ENCODE data around the gene GFOD2. TPM values are rescaled to one million over a fixed set of nuclear protein-coding genes. Genes with fewer than 3 reads are reported as not detected.

Gene GFOD2
- polyA plus RNA-seq, 3 donors, result 3.7 to 9.4 (median 3.8) TPM

GRCh38 chr16:67679935-67680897 lies 38.9 kb downstream of the GFOD2 start:
- H3K4me1 Mint-ChIP-seq, result peaks cover 10% of the 10 kb centered on the region
- Histone ChIP-seq H3K4me3 (replicated peaks in 1 of 3; ENCODE audit: low read depth in 2 of 3, low read length in 3 of 3) (no peak overlapping the region), H3K4me2 (replicated peaks; ENCODE audit: extremely low read depth, low read length, poor library complexity, severe bottlenecking) (no peak overlapping the region), H3K27me3 (ENCODE audit: control insufficient read depth in 2 of 2, insufficient read depth in 2 of 2, low read length in 2 of 2) (no peaks in the 10 kb centered on the region), H3K9ac (ENCODE audit: insufficient read depth, low read length, poor library complexity, severe bottlenecking) (no peak overlapping the region), H3K4me1 (ENCODE audit: control insufficient read depth in 1 of 2, insufficient read depth in 2 of 2, low read length in 2 of 2) (peaks cover 0 to 6% of the 10 kb centered on the region in 2 donors), H3K36me3 (replicated peaks in 1 of 2; ENCODE audit: control insufficient read depth in 1 of 2, insufficient read depth in 2 of 2, low read length in 2 of 2) (peaks cover 10 to 30% of the 10 kb centered on the region in 2 donors), H3K79me2 (ENCODE audit: insufficient read depth, low read length) (no peaks in the 10 kb centered on the region), H3K9me3 (replicated peaks in 1 of 2; ENCODE audit: control insufficient read depth in 1 of 2, insufficient read depth in 1 of 2, low read length in 2 of 2) (no peaks in the 10 kb centered on the region), H2AFZ (ENCODE audit: insufficient read depth, low read depth, low read length, poor library complexity, severe bottlenecking) (no peak overlapping the region), H3K27ac (ENCODE audit: low read depth in 1 of 2, low read length in 2 of 2) (no peak overlapping the region), H4K20me1 (ENCODE audit: insufficient read depth, low read length) (no peaks in the 10 kb centered on the region)
- H3K36me3 Mint-ChIP-seq, result peaks cover 28 to 60% of the 10 kb centered on the region in 2 donors
- H3K27me3 Mint-ChIP-seq (ENCODE audit: low read depth in 3 of 3), result peaks cover 0 to 2% (median 0%) of the 10 kb centered on the region in 3 donors
- DNase-seq, result no peak
- H3K27ac Mint-ChIP-seq, result peak overlapping the region in 1 of 7 donors; percentile 36
- no peaks in the 10 kb centered on the region for H3K9me3 Mint-ChIP-seq
- no peak for TF ChIP-seq CTCF (IDR thresholded peaks at IDR 0.05)
- WGBS (ENCODE audit: insufficient coverage), result 98% methylated on average over 6 of the region's 10 CpGs
- intact Hi-C loops (cut with micrococcal nuclease), result loop anchor here in 1 of 2 donors (10.0 kb wide), 1 partner anchor 545 kb away; no protein-coding TSS in a partner anchor
- H3K4me3 Mint-ChIP-seq, result no peak overlapping the region

- Histone ChIP-seq H3K4me3 (replicated peaks in 1 of 3; ENCODE audit: low read depth in 2 of 3, low read length in 3 of 3) (no peak overlapping the region), H3K9me3 (replicated peaks in 1 of 2; ENCODE audit: control insufficient read depth in 1 of 2, insufficient read depth in 1 of 2, low read length in 2 of 2) (no peaks in the 10 kb centered on the region), H3K27me3 (ENCODE audit: control insufficient read depth in 2 of 2, insufficient read depth in 2 of 2, low read length in 2 of 2) (no peaks in the 10 kb centered on the region), H3K9ac (ENCODE audit: insufficient read depth, low read length, poor library complexity, severe bottlenecking) (no peak overlapping the region), H3K27ac (ENCODE audit: low read depth in 1 of 2, low read length in 2 of 2) (no peak overlapping the region), H4K20me1 (ENCODE audit: insufficient read depth, low read length) (no peaks in the 10 kb centered on the region), H3K4me1 (ENCODE audit: control insufficient read depth in 1 of 2, insufficient read depth in 2 of 2, low read length in 2 of 2) (peaks cover 10 to 12% of the 10 kb centered on the region in 2 donors), H3K79me2 (ENCODE audit: insufficient read depth, low read length) (no peaks in the 10 kb centered on the region), H3K36me3 (replicated peaks in 1 of 2; ENCODE audit: control insufficient read depth in 1 of 2, insufficient read depth in 2 of 2, low read length in 2 of 2) (peaks cover 2 to 17% of the 10 kb centered on the region in 2 donors), H2AFZ (ENCODE audit: insufficient read depth, low read depth, low read length, poor library complexity, severe bottlenecking) (no peak overlapping the region), H3K4me2 (replicated peaks; ENCODE audit: extremely low read depth, low read length, poor library complexity, severe bottlenecking) (no peak overlapping the region)
- peaks cover 22 to 51% of the 10 kb centered on the region in 2 donors for H3K36me3 Mint-ChIP-seq
- H3K27me3 Mint-ChIP-seq (ENCODE audit: low read depth in 3 of 3), result peaks cover 0 to 2% (median 2%) of the 10 kb centered on the region in 3 donors
- no peak for DNase-seq
- no peak overlapping the region for H3K27ac Mint-ChIP-seq
- TF ChIP-seq CTCF (IDR thresholded peaks at IDR 0.05), result no peak
- no peaks in the 10 kb centered on the region for H3K9me3 Mint-ChIP-seq
- 93% methylated on average over 3 of the region's 12 CpGs for WGBS (ENCODE audit: insufficient coverage)
- H3K4me3 Mint-ChIP-seq, result no peak overlapping the region
- peaks cover 15% of the 10 kb centered on the region for H3K4me1 Mint-ChIP-seq
- intact Hi-C loops (cut with micrococcal nuclease), result loop anchor here in 1 of 2 donors (10.0 kb wide), 1 partner anchor 546 kb away; no protein-coding TSS in a partner anchor
Measured at GRCh38 chr16:67678354-67679023, 40.6 kb downstream of the GFOD2 start.
